Measurements from ENCODE around the gene CTIF.
"Not testable (repeated sequence)": the region's sequence is repeated elsewhere in the genome, so short reads cannot be mapped to it uniquely, and the experiment has no call there.

CTIF gene

DNA sequence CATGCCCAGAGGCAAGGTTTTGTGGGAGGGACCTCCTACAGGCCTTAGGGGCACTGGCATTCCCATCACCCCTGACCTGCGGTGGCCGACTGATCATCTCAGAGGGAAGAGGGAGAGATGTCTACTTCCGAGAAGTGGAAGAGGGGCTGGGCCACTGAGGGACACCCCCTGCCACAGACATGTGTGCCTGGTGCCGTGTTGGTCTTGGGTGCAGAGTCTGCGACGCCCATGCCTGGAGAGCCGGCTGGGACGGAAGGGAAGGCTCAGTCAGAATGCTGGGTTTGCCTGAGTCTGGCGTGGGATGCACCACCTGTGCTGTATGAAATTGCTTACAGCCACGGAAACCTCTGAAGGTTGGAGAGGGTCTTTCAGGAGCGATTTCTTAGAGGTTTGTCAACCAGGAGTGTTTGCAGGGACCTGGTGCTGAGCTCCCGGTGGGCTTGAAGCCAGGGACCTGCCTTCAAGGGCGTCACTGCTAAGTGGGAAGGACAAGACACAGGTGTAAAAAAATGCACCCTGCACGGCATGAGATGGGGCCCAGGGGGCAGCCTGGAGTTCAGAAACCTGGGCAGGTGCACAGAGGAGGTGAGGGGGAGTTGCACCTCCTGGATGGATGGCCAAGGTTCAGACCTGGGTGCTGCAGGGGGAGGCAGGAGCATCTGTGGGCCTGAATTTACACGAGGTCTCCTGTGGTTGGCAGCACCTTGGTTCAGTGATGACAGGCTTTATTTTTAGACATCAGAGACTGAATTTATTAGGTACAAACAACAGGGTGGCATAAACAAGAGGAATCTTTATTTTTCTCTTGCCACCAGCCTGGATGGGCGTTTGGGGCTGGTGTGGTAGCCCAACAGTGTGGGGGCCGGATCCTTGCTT is 100.3 kb downstream of the CTIF start:
- no peak for DNase-seq (ENCODE audit: low spot score)
- no peak for FAIRE-seq

DNA sequence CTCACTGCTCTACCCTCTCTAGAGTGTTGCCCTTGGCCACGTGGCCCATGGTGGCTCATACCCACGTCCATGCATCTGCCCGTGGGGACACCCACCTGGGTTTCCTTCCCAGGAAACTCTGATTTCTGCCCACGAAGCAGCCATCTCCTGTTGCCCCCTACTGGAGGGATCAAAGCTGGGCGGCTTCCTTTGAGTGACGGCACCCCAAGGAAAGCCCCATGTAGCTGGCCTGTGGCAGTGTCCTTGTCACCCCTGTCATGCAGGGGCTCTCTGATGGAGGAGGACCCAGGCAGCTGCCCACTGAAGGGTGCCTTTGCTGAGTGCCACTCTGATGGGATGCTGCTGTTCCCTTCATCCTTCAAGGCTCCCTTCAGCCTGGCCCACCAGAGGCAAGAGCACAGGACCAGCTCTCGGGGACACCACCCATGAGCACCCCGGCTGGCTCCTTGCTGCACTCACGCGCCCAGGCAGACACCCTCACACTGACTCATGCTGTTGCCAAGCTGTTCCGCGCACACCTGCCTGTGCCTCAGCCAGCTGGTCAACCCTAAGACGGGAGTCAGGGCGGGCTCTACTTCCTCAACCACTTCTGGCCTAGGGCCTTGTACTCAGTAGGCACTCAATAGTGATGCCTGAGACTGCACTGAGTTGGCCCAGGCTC is 101.1 kb downstream of the CTIF start:
- no peak for FAIRE-seq

DNA sequence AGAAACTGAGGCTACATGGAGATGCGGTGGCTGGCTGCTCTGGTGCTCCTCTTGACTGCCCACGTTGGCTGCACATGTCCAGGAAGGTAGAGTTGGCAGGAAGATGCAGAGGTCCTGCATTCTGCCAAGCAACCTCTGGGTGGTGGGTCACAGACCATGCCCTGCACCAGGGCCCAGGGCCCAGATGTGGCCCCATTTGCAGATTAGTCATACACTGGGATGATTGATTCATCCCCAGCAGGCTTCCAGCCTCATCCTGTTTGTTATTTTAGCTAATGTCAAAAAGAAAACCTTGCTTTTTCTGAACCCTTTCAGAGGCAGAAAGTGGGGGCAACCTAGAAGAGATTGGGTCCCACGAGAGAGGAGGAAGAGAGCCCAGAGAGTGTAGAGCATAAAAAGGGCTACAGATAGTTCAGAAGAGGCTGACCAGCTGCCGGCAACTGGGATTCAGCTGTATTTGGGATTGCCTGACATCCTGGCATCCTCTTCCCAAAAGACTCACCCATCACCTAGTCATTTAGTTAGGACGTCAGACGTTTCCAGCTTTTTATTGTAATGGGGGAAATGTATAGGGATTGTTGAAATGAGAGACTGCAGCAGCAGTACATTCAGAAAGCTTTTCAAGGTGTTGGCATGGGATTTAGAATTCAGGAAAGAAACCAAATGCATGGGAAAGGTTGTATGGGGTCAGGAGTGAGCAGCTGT is 101.9 kb downstream of the CTIF start:
- DNase-seq (ENCODE audit: low spot score) (no peak), FAIRE-seq (no peak)

More for the DNA sequence above, 101.1 kb downstream of the CTIF start:
- no peak for DNase-seq (ENCODE audit: low spot score)

DNA sequence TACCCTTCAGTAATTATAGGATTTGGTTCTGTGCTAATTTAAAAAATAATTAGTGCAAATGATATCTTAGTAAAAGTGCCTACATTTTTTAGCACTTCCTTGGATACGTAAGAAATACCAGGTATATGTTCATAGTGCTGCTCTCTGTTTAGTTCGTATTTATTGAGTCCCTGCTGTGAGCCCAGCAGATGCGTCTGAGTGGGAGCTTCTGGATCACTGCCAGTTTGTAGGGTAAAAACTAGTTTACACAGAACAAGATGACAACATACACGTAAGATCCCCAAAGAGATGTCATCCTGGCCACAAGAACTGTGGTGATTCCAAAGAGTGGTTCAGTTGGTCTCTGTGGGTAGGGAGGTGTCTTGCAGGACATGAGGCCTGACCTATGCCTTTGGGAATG is 103.2 kb downstream of the CTIF start:
- FAIRE-seq (no peak), DNase-seq (ENCODE audit: low spot score) (no peak)

DNA sequence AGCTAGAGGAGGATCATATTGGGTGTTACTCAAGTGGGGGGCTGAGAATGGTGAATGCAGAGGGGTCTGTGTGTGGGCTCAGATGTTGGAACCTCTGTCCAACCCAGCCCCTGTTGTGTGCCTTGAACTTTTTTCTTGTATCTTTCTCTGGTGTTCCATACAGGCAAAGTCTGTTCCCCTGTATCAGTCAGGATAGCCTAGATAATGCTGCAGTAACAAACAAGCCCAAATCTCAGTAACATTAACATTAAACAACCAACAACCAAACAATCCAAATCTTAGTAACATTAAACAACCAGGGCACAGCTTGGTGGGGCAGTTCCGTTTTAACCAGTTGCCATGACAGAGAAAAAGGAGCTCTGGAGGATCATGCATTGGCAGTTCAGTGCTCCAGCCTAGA is 103.7 kb downstream of the CTIF start:
- DNase-seq (ENCODE audit: low spot score): no peak
- FAIRE-seq: no peak

DNA sequence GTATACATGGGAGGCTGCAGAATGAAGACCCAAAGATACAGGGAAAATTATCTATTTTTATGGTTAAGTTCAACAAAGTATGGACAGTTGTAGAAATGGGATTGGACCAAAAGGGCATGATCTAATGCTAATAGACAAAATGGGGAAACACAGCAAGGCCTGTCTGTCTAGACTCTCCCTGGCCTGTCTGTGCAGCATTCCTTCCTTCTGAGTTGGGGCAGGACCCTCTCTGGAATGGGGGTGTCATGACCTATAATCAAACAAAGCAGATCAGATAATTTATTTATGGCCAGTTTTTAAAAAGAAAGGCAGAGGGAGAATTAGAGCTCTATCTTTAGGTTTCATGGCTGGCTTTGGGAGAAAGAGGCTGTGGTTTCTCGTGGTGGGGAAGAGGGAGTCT is 104.4 kb downstream of the CTIF start:
- FAIRE-seq (no peak), DNase-seq (ENCODE audit: low spot score) (no peak)

DNA sequence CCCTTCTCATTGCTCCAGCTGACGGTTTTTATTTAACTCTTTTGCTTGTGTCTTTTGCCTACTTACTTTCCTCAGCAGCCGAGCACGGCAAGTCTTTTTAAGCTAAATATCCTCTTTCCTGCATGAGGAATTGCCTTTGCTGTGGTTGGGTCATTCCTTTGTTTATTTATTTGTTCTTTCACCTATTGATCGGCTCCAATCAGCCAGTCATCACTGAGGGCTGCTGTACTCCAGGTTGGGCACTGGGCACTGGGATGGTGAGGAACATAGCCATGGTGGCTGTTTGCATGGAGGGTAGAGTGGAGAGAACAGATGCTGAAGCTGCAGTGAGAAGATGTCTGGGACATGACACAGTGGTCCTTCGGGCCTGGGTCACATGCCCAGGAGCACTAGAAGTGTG is 105.2 kb downstream of the CTIF start:
- no peak for FAIRE-seq

DNA sequence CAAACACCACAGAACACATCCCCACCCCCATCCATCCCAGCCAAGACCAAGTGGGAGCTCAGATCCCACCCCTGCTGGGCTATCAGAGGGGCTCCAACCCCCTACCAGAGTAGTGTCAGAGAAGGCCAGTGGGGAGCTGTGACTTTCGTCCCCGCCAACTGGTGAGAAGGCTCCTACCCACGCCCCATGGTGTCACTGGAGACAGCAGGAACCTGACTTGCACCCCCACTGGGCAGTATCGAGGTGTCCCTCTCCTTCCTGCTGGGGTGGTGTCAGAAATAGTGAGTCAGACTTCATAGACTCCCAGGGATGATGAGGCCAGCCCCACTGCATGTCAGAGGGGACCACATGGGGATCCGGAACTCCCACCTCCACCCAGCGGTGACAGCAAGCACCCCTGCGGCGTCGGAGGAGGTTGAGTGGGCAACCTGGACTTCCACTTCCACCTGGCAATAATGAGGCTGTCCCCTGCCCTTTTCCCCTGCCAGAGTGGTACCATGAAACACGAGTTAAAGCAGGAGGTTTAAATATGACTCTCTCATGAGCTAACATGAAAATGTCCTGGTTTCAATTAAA is 106.7 kb downstream of the CTIF start:
- DNase-seq (ENCODE audit: low spot score) (no peak), FAIRE-seq (no peak)

More for the DNA sequence above, 105.2 kb downstream of the CTIF start:
- DNase-seq (ENCODE audit: low spot score): no peak

DNA sequence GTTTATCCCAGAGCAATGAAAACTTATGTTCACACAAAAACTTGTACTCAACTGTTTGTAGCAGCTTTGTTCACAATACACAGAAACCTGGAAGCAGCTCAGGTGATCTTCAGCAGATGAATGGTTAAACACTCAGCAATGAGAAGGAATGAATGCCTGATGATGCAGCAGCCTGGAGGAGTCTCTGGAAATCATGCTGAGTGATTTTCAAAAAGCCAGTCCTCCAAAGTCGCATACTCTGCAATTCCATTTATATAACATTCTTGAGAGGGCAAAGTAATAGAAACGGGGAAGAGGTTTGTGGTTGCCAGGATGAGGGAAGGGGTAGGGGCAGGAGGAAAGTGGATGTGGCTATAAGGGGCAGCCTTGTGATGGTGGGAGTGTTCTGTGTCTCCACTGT is 108.1 kb downstream of the CTIF start:
- FAIRE-seq (no peak), DNase-seq (ENCODE audit: low spot score) (no peak)

DNA sequence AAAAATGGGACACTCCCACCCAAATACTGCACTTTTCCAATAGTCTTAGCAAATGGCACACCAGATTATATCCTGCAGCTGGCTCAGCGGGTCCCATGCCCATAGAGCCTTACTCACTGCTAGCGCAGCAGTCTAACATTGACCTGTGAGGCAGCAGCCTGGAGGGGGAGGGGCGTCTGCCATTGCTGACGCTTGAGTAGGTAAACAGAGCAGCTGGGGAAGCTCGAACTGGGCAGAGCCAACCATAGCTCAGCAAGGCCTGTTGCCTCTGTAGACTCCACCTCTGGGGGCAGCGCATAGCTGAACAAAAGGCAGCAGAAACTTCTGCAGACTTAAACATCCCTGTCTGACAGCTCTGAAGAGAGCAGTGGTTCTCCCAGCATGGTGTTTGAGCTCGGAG is 110.4 kb downstream of the CTIF start:
- FAIRE-seq: no peak
- no peak for DNase-seq (ENCODE audit: low spot score)

DNA sequence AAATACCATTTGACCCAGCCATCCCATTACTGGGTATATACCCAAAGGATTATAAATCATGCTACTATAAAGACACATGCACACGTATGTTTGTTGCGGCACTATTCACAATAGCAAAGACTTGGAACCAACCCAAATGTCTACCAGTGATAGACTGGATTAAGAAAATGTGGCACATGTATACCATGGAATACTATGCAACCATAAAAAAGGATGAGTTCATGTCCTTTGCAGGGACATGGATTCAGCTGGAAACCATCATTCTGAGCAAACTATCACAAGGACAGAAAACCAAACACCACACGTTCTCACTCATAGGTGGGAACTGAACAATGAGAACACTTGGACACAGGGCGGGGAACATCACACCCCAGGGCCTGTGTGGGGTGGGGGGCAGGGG is 115.8 kb downstream of the CTIF start:
- DNase-seq (ENCODE audit: low spot score); FAIRE-seq: not testable (repeated sequence)

DNA sequence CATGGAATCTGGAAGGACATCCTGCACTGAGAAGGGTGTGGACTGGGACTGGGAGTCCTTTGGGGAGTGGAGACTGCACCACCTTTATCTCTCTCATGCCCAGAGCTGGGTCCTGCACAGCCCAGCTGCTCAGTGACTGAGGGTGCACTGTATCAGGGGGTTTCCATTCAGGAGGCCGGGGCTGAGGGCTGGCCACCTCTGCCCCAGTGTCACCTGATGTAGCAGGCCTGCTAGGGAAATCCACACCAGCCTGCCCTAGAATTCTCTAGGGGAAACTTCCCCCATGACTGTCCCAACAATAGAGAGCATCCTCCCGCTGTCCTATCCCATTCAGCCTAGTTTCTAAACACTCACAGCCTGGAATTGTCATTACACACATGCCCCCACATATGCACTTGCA is 116.7 kb downstream of the CTIF start:
- DNase-seq (ENCODE audit: low spot score) (no peak), FAIRE-seq (no peak)

DNA sequence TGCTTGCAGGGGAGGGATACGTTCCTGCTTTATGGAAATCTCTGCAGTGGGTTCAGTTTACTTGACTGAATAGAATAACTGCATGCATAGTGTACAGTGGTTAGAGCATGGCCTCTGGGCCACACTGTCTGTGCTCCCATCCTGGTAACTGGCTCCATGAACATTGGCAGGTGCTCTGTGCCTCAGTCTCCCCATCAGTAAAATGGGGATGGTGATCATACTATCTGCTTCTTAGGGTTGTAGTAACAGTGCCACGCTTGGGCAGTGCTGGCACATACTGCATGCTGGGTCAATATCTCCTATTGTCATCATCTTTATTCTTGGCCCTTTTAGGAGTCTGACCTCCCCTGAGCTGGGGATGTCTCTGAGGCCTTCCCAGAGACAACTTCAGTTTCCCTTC is 117.3 kb downstream of the CTIF start:
- FAIRE-seq (no peak), DNase-seq (ENCODE audit: low spot score) (no peak)

DNA sequence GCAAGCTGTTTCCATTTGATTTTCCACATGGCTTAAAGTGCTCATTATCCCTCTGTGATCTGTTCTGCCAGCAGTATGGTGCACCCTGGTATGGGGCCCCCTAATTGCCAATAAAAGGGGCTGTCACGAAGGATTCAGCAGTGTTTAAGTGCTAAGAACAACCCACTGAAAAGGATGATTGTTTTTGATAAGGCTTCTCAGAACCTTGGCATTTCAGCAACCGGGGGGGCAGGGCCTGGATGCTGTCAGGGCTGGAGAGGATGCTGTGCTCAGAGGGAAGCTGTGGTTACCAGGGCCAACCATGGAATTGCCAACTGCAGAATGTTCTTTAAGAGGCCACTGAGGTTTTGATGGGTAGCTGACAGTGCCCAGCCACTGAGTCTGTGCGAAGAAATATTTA is 117.8 kb downstream of the CTIF start:
- DNase-seq (ENCODE audit: low spot score) (no peak), FAIRE-seq (no peak)

DNA sequence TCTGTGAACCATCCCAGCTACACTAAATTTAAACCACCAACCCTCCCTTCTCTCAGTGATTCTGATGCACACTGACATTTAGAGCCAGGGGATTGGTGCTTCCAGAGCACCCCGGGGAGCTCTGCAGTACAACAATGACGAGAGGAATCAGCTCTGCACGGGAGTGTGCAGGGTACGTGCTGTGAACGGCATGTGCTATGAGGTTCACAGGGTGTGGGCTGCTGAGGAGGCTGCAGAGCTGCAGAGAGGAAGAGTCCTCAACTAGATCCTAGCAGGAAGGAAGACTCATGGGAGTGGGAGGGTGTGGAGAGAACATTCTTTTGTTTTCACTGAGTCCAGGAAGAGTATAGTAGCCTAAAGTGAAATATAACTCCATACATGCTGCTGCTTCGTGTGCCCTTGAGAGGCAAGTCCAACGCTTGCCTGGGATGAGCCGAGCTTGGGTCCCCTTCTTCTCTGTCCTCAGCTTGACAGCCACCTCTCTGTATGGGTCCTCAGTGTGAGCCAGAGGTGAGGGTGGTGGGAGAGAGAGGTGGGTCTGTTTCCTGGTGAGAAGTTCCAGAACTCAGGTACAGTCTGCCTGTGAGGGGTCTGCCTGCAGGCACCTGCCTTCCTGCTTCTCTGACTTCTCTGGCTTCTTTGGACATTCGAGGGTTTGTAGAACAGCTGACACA is 118.8 kb downstream of the CTIF start:
- FAIRE-seq (no peak), DNase-seq (ENCODE audit: low spot score) (no peak)

DNA sequence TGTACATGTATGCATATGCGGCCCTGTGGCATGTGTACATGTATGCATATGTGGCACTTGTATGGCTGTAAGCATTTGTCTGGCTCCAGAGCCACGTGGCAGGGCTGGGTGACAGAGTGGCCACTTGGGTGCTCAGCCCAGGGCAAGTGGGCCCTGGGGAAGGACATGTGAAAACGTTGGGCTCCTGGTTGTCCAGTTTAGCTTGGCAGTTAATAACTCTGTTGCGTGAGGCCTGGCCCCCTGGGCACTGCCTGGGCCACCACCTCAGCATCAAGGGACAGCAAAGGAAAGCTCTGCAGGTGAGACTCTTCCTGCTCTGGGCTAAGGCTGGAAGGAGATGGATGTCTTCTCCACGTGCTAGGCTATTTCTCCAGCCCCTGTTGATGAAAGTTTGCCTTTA is 119.9 kb downstream of the CTIF start:
- DNase-seq (ENCODE audit: low spot score) (no peak), FAIRE-seq (no peak)

DNA sequence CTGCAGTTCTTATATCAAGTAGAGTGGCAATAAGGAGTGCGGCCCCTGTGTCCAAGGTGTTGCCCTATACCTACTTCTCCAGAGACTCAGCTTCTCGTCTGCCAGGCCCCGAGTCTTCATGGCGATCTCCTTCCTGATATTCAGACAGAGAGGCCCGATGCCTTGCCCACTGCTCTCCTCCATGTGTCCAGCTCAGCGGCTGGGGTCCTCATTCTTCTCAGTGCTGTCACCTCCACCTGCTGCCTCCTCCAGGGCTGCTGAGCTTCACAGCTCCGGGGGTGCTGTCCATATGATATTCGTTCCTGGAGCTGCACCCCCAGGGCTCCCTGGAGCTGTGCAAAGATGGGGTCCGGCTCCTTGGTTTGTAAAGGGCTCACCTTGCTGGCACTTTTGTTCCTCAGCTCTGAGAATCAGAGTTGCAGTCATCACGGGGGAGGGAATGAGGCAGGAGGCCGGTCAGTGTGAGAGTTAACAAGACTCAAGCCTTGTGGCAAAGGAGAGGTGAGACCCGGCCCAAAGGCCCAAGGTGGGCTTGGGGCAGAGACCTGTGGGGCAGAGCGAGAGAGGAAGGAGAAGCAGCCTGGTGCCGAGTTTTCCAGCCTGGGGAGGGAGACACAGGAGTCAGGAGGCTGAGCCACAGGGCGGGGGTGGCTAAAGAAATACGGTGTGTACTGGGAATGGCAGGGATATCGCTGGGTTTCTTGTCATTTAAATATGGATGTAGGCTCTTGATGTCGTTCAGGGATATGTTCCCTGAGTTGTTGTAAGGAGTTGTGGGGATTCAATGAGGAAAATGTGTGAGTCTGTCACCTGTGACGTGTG is 120.6 kb downstream of the CTIF start:
- FAIRE-seq (no peak), DNase-seq (ENCODE audit: low spot score) (no peak)

DNA sequence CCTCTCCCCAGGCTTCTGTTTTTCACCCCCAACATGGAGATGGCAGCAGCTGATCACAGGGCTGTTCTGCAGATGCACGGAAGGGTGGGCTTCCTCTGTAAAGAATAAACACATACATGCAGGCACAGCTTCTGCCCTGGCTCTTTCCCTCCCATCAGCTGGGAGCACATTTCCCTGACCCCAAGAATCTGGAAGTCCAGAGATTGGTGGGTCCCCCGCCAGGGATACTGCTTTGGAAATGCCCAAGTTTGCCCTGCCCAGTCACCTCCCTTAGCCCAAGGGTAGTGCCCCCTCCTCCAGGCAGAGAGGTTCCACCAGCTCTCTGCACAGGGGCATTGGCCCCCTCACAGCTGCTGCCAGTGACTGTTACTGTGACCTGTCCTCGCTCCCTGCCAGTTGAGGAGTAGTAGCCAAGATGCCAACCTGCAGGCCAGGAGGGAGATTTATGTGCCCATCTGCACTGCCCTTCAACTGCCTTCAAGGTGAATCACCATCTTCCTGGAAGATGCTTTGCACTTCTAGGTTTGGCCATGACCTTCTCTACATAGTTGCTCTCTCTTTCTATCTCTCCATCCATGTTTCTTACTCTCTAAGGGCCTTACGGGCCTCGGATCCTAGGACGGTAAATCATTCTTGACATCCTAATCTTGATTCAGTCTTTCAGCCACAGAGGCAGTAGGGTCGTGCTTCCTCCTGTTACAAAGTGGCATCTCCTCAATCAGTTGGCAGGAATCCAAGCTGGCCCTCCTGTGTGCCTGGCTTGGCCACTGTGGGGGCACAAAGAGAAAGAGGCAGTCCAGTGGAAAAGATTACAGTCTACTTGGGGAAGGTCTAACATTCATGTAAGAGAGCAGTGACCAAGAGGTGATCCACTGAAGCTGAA is 121.8 kb downstream of the CTIF start:
- DNase-seq (ENCODE audit: low spot score) (no peak), FAIRE-seq (no peak)

DNA sequence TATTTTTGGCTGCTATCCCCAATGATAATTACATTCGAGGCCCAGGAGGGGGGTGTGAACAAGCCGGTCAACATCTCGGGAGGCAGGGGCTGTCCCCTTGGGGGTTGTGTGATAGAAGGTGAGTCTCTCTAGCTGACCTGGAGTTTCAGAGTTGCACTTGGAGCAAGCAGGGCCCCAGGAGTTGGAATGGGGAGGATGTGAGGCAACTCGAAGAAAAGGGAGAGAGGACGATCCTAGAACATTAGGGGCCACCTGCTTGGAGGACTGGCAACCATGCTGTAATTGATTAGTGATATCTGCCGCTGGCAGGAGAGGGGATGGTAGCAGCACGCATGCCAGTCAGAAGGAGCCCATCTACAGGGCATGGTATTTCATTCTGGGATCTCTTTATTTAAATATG is 122.6 kb downstream of the CTIF start:
- DNase-seq (ENCODE audit: low spot score): no peak
- FAIRE-seq: no peak
